Right lobe of liver (tissue), 6 donors: ENCODE measurements around the gene BLZF1. TPM values are rescaled to one million over a fixed set of nuclear protein-coding genes. Genes with fewer than 3 reads are reported as not detected.

Experiments
- ATAC-seq, 4 donors: fragments of 200-7000 bp; cut with Tn5 transposase; one replicate each; pipeline ENCODE4 v1.9.1; 2020; ENCODE audit warnings: mild to moderate bottlenecking in 4 of 4, moderate library complexity in 4 of 4
- DNase-seq, 3 donors: peaks; one replicate each; pipeline ENCODE4 v3.0.0-alpha.2; 2020
- H3K27ac ChIP-seq, 3 donors: fragments of 200-600 bp; one replicate each; pipeline ENCODE4 v1.8.0; 2022
- H3K27me3 ChIP-seq, 2 donors: fragments of 200-600 bp; one replicate each; pipeline ENCODE4 v1.8.0; 2022
- H3K36me3 ChIP-seq, 4 donors: fragments of 200-600 bp; sonication (generic) in 1 of 4; one replicate each; pipeline versions ENCODE4 v1.5.1 to v1.8.0; 2017 to 2022; ENCODE audit warnings: control low read depth in 1 of 4
- H3K4me1 ChIP-seq, 4 donors: fragments of 200-600 bp; sonication (generic) in 1 of 4; one replicate each; pipeline versions ENCODE4 v1.5.1 to v1.8.0; 2017 to 2022; ENCODE audit warnings: control low read depth in 1 of 4
- H3K4me3 ChIP-seq, 3 donors: fragments of 200-600 bp; one replicate each; pipeline ENCODE4 v1.8.0; 2022
- H3K9me3 ChIP-seq, 4 donors: fragments of 200-600 bp; sonication (generic) in 1 of 4; one replicate each; pipeline versions ENCODE4 v1.5.1 to v1.8.0; 2017 to 2022; ENCODE audit warnings: control low read depth in 1 of 4
- POLR2A ChIP-seq: fragments of 450-650 bp; IDR thresholded peaks from one replicate; pipeline ENCODE4 v1.6.1; 2017; ENCODE audit warnings: antibody characterized with exemption, mild to moderate bottlenecking
- WGBS: methylation state at CpG from one replicate; pipeline ENCODE4 v1.1.6; 2018; ENCODE audit warnings: low coverage, low lambda C conversion rate; ENCODE audit not compliant: insufficient coverage; ENCODE audit errors: missing lambda C conversion rate; 5-methylcytosine and 5-hydroxymethylcytosine counted together
- intact Hi-C, 2 donors: fragments of 100-400 bp; cut with DNase I; formaldehyde crosslinking; loops; one replicate each; pipeline versions ENCODE4 v1.11.2 to v1.14.1; 2022
- total RNA-seq, 6 experiments: library from RNA; depleted of rRNA in 2 of 6; stranded (reverse); fragments of >200 nt in 2 of 6; fragmentation: NEBNext Ultra II Directional in 3 of 6; extraction: Animal tissue kit (Norgen Biotek cat#: 25700) in 3 of 6; gene quantifications; one replicate each; pipeline versions ENCODE4 v1.1.0 to v1.2.4, GENCODE V29; 2016 to 2023
- TF ChIP-seq, protein P1 (sequence below), 4 donors: fragments of 200-600 bp in 3 of 4; fragments of 450-650 bp in 1 of 4; IDR thresholded peaks; one replicate each; pipeline versions ENCODE4 v1.5.1 to v1.8.0; 2016 to 2022; ENCODE audit warnings: antibody characterized with exemption in 4 of 4, mild to moderate bottlenecking in 2 of 4
- donor health status: DM: no; HTN: yes; CAD: no.
- donor health status: DM: no; HTN: no; CAD: no.
- donor health status: DM: no; HTN: no; CAD: no.
- donor health status: DM: no; HTN: yes; CAD: no.
- donor health status: DM: no; HTN: yes; CAD: no.

Gene BLZF1
- total RNA-seq, 6 experiments from 2014 or later: 8.2 to 13.2 (median 10.1) TPM

DNA sequence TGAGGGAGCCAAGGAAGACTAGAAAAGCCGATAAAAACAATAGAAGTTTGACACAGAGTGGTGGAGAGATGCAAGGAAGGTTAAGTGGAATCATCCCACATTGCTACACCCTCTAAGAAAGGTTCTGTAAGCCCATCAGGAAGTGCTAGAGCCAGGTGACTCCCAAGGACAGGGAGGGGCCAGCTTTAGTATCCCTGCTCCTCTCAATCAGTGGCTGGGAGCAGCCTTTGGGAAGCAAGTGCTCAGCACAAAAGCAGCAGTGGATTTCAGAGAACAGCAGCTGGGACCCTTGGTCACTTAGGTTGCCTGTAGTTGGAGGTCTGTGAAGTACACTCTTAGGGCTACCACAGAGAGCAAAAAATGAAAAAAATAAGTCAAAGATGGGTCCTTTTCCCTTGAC, 42.9 kb upstream of the BLZF1 start:
- TF ChIP-seq, protein P1, sequence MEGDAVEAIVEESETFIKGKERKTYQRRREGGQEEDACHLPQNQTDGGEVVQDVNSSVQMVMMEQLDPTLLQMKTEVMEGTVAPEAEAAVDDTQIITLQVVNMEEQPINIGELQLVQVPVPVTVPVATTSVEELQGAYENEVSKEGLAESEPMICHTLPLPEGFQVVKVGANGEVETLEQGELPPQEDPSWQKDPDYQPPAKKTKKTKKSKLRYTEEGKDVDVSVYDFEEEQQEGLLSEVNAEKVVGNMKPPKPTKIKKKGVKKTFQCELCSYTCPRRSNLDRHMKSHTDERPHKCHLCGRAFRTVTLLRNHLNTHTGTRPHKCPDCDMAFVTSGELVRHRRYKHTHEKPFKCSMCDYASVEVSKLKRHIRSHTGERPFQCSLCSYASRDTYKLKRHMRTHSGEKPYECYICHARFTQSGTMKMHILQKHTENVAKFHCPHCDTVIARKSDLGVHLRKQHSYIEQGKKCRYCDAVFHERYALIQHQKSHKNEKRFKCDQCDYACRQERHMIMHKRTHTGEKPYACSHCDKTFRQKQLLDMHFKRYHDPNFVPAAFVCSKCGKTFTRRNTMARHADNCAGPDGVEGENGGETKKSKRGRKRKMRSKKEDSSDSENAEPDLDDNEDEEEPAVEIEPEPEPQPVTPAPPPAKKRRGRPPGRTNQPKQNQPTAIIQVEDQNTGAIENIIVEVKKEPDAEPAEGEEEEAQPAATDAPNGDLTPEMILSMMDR (IDR thresholded peaks at IDR 0.05): no peak
- TF ChIP-seq POLR2A: no peak
- Histone ChIP-seq H3K4me3 (no peak overlapping the region), H3K27me3 (no peaks in the 10 kb centered on the region), H3K9me3 (no peaks in the 10 kb centered on the region), H3K4me1 (no peaks in the 10 kb centered on the region), H3K36me3 (no peaks in the 10 kb centered on the region), H3K27ac (no peak overlapping the region)
- ATAC-seq: no peak
- DNase-seq: no peak
- 100% methylated on average over 1 of the region's 1 CpG for WGBS
- intact Hi-C loops: no loop called here

DNA sequence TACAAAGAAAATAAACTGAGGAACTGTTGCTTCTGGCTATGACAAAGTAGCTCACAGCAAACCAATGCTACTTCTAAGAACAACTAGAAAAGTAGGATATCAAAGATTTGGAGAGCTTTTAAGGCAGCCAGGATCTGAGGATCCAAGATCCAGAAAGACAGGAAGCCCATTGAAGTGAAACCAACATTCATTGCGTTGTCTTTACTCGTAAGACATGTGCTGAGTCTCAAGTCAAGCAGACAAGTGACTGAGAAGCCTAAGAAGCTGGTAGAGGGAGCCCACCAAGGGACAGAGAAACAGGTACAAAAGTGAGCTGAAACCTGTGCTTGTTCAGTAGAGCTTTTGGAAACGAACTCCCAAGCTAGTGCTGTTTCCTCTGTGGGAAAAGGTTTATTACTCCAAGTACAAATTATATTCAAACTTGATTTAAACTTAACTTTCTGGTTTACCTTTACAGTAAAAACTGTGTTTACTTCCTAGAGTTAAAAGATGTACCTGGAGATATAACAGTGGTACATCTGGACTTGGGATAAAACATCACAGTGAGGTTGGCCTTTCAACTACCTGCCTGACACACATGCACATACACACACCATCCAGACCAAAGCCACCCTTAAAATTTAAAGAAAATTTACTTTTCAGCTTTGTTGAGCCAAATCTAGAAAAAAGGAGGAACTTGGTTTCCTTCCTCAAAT, 41.6 kb upstream of the BLZF1 start:
- intact Hi-C loops: no loop called here
- no peak overlapping the region for H3K27ac ChIP-seq
- DNase-seq: no peak
- WGBS: 68% methylated on average over 3 of the region's 3 CpGs
- no peaks in the 10 kb centered on the region for H3K4me1 ChIP-seq
- TF ChIP-seq, protein P1 (IDR thresholded peaks at IDR 0.05): no peak
- TF ChIP-seq POLR2A: no peak
- no peaks in the 10 kb centered on the region for H3K9me3 ChIP-seq
- H3K27me3 ChIP-seq: no peaks in the 10 kb centered on the region
- no peaks in the 10 kb centered on the region for H3K36me3 ChIP-seq
- ATAC-seq: no peak
- H3K4me3 ChIP-seq: no peak overlapping the region

DNA sequence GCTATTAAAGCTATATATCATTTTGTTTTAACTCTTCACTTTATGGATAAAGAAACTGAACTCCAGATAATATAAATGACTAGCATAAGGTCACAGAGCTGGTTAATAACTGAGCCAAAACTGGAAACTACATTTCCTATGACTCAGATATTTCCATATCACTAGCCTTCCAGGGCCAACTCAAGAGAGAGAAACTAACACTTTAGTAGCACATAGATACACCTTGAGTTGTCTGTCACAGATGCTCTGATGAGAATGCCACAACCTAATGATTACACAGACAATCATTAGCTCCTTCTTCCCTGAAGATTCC, 41.1 kb upstream of the BLZF1 start:
- no peak for TF ChIP-seq POLR2A
- TF ChIP-seq, protein P1 (IDR thresholded peaks at IDR 0.05): no peak
- DNase-seq: no peak
- intact Hi-C loops: no loop called here

DNA sequence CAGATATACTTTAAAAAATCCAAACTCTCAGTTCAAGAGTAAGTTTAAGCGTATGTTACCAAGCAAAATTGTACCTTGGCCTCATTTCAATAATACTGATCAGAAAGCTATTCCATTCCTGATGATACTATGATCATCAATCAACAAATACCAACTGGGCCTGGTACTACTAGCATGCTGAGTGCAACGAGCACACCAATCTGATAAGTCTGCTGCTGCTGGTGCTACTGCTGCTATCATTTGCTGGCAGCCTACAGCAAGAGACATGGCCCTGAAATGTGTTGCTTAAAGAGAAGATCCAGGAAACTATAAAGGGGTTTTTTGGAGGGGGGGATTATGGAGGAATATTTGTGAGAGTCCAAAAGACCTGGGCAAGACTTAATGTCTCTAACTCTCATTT, 40.1 kb upstream of the BLZF1 start:
- intact Hi-C loops: no loop called here
- no peak for ATAC-seq
- H3K27ac ChIP-seq: no peak overlapping the region
- TF ChIP-seq, protein P1 (IDR thresholded peaks at IDR 0.05): no peak
- TF ChIP-seq POLR2A: no peak
- WGBS: 91% methylated on average over 2 of the region's 2 CpGs
- no peak overlapping the region for H3K4me3 ChIP-seq
- no peaks in the 10 kb centered on the region for H3K4me1 ChIP-seq
- H3K27me3 ChIP-seq: no peaks in the 10 kb centered on the region
- no peaks in the 10 kb centered on the region for H3K36me3 ChIP-seq
- DNase-seq: no peak
- no peaks in the 10 kb centered on the region for H3K9me3 ChIP-seq

More for the DNA sequence above, 41.1 kb upstream of the BLZF1 start:
- peak in 1 of 4 donors; percentile 55 for ATAC-seq
- Histone ChIP-seq H3K4me1 (no peaks in the 10 kb centered on the region), H3K36me3 (no peaks in the 10 kb centered on the region), H3K4me3 (no peak overlapping the region), H3K9me3 (no peaks in the 10 kb centered on the region), H3K27ac (no peak overlapping the region), H3K27me3 (no peaks in the 10 kb centered on the region)

DNA sequence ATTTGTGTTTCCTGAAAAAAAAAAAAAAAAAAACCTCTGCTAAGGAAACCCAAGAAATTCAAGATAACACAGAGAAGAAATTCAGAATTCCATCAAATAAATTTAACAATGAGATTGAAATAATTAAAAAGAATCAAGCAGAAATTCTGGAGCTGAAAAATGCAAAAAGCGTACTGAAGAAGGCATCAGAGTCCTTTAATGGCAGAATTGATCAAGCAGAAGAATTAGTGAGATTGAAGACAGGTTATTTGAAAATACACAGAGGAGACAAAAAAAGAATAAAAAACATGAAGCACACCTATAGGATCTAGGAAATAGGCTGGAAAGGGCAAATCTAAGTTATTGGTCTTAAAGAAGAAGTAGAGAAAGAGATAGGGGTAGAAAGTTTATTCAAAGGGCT, 38.6 kb upstream of the BLZF1 start:
- no peak for TF ChIP-seq POLR2A
- TF ChIP-seq, protein P1 (IDR thresholded peaks at IDR 0.05): no peak
- WGBS: 73% methylated on average over 1 of the region's 1 CpG
- ATAC-seq: no peak
- Histone ChIP-seq H3K4me1 (no peaks in the 10 kb centered on the region), H3K36me3 (no peaks in the 10 kb centered on the region), H3K27me3 (no peaks in the 10 kb centered on the region), H3K27ac (no peak overlapping the region), H3K9me3 (no peaks in the 10 kb centered on the region), H3K4me3 (no peak overlapping the region)
- no peak for DNase-seq
- intact Hi-C loops: no loop called here
